ENCODE measurements around the gene MXD3.
"Not testable (repeated sequence)": the region's sequence is repeated elsewhere in the genome, so short reads cannot be mapped to it uniquely, and the experiment has no call there.

The MXD3 gene

GRCh38 chr5:177260961-177261360, 50.7 kb downstream of the MXD3 start:
- no peak for DNase-seq

DNA sequence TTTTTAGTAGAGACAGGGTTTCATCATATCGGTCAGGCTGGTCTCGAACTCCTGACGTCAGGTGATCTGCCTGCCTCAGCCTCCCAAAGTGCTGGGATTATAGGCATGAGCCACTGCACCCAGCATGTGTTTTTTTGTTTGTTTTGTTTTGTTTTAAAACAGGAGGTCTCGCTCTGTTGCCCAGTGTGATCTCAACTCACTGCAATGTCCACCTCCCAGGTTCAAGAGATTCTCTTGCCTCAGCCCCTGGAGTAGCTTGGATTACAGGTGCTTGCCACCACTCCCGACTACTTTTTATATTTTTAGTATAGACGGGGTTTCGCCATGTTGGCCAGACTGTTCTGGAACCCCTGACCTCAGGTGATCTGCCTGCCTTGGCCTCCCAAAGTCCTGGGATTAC, 53.0 kb downstream of the MXD3 start:
- not testable (repeated sequence) for DNase-seq

All from right hindlimb (tissue), 1 donor.